Activated T-cell treated with anti-CD3 and anti-CD28 coated beads for 24 hours (primary cell): ENCODE results near the gene GRAP.

Experiments
- DNase-seq: peaks from one replicate; pipeline ENCODE4 v3.0.0-alpha.2; 2020; ENCODE audit warnings: low read depth

Gene GRAP

DNA sequence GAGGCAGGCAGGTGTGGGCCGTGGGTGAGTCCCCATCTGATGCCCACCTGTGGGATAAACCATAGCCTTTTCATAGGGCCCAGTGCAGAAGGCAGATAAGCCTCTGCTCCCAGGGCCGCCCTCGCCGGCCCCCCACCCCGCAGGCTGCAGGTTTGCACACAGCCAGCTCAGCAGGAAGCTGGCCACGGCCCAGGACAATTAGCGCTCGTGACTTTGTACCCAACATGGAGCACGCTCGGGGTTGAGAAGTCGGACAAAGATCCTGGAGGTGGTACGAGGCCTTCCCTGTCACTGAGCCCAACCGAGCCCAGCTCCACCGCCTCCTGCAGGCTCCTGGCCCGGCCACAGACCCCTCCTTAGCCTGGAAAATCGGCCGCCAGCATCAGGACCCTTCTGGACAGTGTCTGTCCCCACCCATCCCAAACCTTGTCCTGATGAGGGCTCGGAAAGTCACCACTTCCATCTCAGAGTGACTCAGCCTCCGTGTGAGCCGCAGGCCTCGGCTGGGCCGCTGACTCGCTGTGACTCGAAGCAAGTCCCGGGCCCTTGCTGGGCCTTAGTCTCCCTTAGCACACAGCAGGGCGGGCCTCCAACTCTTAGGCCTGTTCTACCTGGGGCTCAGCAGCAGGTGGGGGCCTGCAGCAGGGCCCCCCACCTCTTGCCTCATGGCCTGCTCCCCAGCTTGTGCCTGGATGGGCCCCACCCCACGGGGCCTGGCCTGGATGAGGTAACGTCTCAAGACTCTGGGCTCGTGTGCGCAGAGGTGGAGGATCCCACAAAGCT is 64.9 kb downstream of the GRAP start:
- DNase-seq: no peak

DNA sequence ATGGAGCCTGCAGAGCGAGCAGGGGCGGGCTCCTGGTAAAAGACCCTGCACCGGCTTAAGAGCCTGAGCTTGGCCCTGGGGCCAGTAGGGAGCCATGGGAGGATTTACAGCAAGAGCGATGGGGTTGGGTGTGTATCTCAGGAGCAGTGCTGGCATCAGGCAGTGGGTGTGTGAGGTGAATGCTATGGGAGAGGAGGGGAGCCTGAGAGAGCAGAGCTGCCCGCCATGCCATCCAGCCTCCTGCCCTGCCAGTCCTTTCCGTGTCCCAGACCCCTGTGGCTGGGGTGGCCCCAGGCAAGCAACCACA is 65.5 kb downstream of the GRAP start:
- DNase-seq: no peak

DNA sequence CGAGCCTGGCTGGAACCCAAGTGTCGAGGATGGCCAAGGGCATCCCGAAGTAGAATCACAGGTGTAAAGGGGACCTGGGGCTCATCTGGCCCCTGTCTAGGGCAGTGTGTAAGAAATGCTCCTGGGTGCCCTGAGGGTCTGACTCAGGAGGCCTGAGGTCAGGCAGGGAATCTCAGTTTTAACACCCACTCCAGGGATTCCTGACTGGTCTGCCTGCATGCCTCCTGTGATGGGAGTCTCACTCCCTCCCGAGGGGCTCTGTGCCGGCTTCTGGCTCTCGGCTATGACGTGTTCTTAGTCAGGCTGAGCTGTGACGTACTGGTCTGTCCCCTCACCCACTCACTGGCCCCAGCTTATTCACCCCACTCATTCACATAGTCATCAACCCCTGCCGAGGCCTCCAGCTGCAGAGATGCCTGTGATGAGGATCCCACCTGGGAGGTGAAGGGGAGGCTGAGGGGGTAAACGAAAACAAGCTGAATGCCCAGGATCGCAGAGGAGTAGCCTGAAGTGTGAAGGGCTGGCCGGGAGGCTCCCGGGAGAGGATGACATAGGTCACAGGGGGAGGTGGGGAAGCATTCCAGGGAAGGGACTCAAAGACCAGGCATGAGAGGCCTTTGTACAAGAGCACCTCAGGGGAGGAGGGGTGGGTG is 65.9 kb downstream of the GRAP start:
- DNase-seq: no peak

DNA sequence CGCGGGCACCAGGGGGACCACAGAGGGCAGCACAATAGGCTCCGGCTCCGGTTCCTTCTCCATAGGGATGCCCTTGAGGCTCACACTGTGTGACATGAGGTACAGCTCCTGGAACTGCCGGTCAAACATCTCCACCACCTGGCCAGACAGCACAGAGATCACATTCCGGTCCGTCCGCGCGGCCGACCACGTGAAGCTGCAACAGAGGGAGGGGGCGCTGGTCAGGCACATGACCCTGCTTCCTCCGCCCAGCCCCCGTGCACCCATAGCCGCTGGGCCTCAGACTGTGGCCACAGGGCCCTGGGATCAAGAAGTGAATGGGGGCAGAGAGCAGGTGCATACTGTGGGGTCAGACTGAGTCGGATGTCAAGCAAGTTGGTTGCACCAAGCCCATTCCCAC is 68.1 kb downstream of the GRAP start:
- no peak for DNase-seq

DNA sequence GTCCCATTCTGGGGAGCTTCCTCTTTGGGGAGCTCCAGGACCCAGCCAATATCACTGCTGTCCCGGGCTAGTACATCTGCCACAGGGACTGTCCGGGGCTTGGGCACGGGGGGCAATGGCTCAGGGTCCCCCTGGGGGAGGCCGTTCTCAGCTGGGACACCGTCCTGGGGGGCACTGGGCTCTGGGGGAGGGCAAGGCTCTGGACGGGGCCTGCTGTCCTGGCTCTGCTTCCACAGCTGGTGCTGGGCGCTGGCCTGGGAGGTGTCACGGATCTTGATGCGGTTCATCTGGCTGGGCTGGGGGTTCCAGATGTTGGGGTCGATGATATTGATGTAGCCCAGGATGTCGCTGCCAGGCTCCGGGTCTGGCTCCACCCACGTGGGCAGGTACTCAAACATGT is 68.7 kb downstream of the GRAP start:
- no peak for DNase-seq

DNA sequence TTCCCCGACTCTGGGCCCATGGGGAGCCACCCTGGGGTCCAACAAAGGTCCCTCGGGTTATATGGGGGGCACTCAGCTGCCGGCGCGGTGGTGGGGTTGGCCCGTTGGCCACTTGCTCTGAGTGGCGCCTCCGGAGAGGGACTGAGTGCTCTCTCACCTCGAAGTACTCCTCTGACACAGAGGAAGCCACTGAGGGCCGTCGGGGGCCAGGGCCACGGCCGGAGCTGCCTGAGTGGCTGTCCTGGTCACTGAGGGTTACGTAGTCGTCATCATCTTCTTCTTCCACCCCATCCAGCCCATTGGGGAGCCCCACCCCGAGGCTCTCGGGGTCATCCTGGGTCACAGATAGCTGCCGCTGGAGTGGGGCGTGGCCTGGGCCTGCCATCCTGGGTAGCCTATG is 69.1 kb downstream of the GRAP start:
- no peak for DNase-seq

DNA sequence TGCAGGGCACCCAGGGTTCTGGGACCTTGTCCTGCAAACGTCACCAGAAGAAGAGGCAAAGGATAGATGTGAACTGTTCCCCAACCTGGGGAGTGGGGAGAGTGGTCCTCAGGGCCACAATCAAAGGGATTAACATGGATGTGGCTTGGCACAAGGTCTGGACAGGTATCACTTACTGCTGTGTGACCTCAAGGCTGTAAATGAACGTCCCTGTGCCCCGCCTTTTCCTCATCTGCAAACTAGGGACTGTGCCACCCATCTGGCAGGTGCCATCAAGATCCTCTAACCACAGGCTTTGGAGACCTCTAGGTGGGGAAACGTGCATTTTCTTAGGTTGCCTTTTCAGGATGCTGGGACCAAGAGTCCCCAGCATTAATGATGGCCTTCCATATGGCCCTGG is 69.7 kb downstream of the GRAP start:
- no peak for DNase-seq

DNA sequence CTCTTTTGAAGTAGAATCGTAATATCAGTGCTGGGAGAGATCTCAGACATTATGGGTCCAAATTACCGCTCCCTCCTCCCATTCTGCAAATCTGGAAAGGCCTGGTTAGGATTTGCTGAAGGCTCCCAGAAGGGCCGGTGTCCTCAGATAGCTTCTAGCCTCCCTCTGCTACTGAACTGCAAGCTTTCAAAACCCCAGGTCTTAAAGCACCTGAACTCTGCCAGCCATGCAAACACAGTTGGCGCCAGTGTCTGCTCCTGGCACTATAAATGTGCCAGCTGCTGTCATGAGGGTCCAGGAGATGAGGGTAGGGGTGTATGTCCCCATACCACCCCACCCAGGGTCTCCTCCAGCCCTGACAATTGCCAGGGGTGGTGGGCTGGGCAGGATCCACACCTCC is 70.6 kb downstream of the GRAP start:
- DNase-seq: no peak

DNA sequence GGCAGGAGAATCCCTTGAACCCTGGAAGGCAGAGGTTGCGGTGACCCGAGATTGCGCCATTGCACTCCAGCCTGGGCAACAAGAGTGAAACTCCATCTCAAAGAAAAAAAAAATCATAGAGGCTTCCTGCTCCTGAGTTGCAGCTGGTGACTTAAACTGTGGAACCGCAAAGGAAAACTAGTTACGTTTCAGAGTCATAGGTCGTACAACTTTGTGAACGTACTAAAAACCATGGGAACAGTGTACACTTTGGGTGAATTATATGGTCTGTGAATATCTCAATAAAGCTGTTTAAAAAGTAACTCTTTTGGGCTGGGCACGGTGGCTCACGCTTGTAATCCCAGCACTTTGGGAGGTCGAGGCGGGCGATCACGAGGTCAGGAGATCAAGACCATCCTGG is 71.2 kb downstream of the GRAP start:
- DNase-seq: no peak

DNA sequence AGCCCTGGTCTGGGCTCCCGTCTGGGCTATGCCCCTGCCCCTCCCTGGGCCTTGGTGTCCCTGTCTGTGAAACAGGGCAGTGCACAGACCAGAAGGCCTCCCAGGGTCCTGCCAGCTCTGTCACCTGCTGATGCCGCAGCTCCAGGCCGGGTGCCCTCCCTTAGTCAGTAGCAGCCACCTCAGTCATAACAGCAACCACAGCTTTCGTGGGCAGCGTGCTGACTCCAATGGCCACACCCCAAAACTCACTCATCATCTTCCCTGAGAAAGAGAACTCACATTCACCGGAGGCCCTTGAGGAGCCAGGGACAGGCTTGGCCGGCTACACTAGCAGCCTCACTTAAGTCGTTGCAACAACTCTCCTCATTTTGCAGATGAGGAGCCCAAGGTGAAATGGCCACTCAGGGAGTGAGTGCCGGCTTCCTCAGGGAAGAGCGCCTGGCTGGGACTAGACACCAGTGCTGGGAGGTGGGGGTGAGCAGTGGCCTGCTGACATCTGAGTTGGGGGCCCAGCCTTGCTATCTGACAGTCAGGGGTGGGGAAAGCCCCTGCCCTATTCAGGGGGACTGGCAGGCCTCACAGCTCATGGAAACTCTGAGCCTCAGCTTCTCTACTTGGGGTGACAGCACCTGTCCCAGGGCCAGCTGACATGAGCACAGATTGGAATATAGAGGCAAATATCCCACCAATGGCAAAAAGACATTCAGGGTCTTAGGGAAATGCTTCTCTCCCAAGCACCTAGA is 72.2 kb downstream of the GRAP start:
- DNase-seq: no peak

DNA sequence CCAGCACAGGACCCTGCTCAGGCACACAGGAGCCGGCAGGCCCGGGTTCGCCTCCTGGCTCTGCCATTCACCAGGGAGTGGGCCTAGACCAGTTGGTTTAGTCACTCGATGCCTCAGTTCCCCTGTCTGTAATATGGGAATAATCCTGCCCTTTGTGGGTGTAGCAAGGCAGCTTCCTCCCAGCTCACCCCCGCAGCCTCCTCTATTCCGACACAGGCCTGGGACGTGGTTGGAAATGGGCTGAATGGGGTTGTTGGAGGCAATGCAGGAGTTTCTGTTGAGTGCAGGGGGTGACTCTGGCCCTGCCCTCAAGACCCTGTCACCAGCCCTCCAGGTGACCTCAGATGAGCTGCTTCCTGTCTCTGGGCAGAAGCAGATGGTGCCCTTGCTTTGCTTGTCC is 75.0 kb downstream of the GRAP start:
- DNase-seq: no peak
